HCT116 (cell line): ENCODE measurements around the gene PRKCA. TPM values are rescaled to one million over a fixed set of nuclear protein-coding genes. Genes with fewer than 3 reads are reported as not detected.

ENCODE experiments used
- ATAC-seq: fragments of 200-7000 bp; cut with Tn5 transposase; 2 replicates; pipeline ENCODE4 v1.9.1; 2020; ENCODE audit warnings: mild to moderate bottlenecking, moderate library complexity
- BruUV-seq: library from RNA; stranded (reverse); fragments of 400-500 nt; replicated peaks from 2 replicates; lab custom pipeline; 2021; lab: Mats Ljungman, UMichigan
- CTCF ChIA-PET: fragments of 300-600 bp; sonication (Branson Sonifier 250); formaldehyde crosslinking; loops from one replicate; lab custom pipeline; 2021; ENCODE audit warnings: antibody characterized with exemption; lab: Charles Lee
- POLR2A ChIA-PET: fragments of 300-600, 350-600 bp; sonication (Branson Sonifier 250); formaldehyde crosslinking; loops from one replicate; lab custom pipeline; 2021; ENCODE audit warnings: antibody characterized with exemption; lab: Charles Lee
- RAD21 ChIA-PET, 2 experiments: fragments of 300-600 bp; sonication (Branson Sonifier 250); formaldehyde crosslinking; loops; one replicate each; lab custom pipeline; 2023; ENCODE audit warnings: low total read pairs in 2 of 2; ENCODE audit not compliant: uncharacterized antibody in 2 of 2, unreplicated experiment in 2 of 2, low non-redundant PET in 1 of 2; lab: Charles Lee
- DNase-seq: peaks from one replicate; pipeline ENCODE4 v3.0.0-alpha.2; 2010; ENCODE audit warnings: low read depth, low spot score
- H2AFZ ChIP-seq: fragments of 200-600 bp; shearing (Covaris generic), sonication (generic); 2 replicates; pipeline ENCODE4 v1.6.1; 2017; ENCODE audit warnings: low read depth, mixed run types, mixed read lengths, antibody characterized with exemption, low read length; ENCODE audit not compliant: poor library complexity, severe bottlenecking
- H3K27ac ChIP-seq: 2 replicates; pipeline ENCODE4 v1.5.1; 2012; ENCODE audit warnings: low read depth, low read length
- H3K27me3 ChIP-seq: fragments of 200-600 bp; sonication (generic); 2 replicates; pipeline ENCODE4 v1.6.1; 2016; ENCODE audit warnings: mixed run types, low read length, mixed read lengths; ENCODE audit not compliant: insufficient read depth
- H3K36me3 ChIP-seq, 2 experiments: fragments of 200-500 bp in 1 of 2; fragments of 200-600 bp in 1 of 2; sonication (Bioruptor generic) in 1 of 2; sonication (generic) in 1 of 2; 2 replicates each; pipeline versions ENCODE4 v1.5.1 to v1.6.1; 2014 to 2016; ENCODE audit warnings: low read length in 2 of 2, inconsistent platforms in 1 of 2, mixed read lengths in 1 of 2, mixed run types in 1 of 2; ENCODE audit not compliant: insufficient read depth in 2 of 2, control insufficient read depth in 1 of 2
- H3K4me1 ChIP-seq, 2 experiments: fragments of 200-600 bp in 1 of 2; sonication (generic) in 1 of 2; 2 replicates each; pipeline versions ENCODE4 v1.5.1 to v1.6.1; 2012 to 2017; ENCODE audit warnings: low read length in 2 of 2, inconsistent platforms in 1 of 2, mild to moderate bottlenecking in 1 of 2, mixed read lengths in 1 of 2, mixed run types in 1 of 2, moderate library complexity in 1 of 2; ENCODE audit not compliant: insufficient read depth in 2 of 2, control insufficient read depth in 1 of 2
- H3K4me2 ChIP-seq: fragments of 200-600 bp; sonication (generic); 2 replicates; pipeline ENCODE4 v1.6.1; 2017; ENCODE audit warnings: mixed run types, low read length, mixed read lengths
- H3K4me3 ChIP-seq, 2 experiments: fragments of 200-600 bp in 1 of 2; sonication (generic) in 1 of 2; replicated peaks in 1 of 2; 2 replicates each; pipeline ENCODE4 v1.5.1; 2011 to 2016; ENCODE audit warnings: low read length in 2 of 2, control low read depth in 1 of 2, low read depth in 1 of 2, mild to moderate bottlenecking in 1 of 2, mixed read lengths in 1 of 2, mixed run types in 1 of 2
- H3K79me2 ChIP-seq: fragments of 200-600 bp; sonication (generic); 2 replicates; pipeline ENCODE4 v1.6.1; 2017; ENCODE audit warnings: mild to moderate bottlenecking, mixed run types, low read length, moderate library complexity, mixed read lengths; ENCODE audit not compliant: insufficient read depth
- H3K9ac ChIP-seq: fragments of 200-600 bp; sonication (generic); 2 replicates; pipeline ENCODE4 v1.6.1; 2016; ENCODE audit warnings: low read length, mixed read lengths
- H3K9me2 ChIP-seq: fragments of 200-600 bp; sonication (generic), shearing (Covaris generic); 2 replicates; pipeline ENCODE4 v1.6.1; 2017; ENCODE audit warnings: mixed run types, mild to moderate bottlenecking, moderate library complexity; ENCODE audit not compliant: insufficient read depth
- H3K9me3 ChIP-seq, 2 experiments: fragments of 200-500 bp in 1 of 2; fragments of 200-600 bp in 1 of 2; sonication (Bioruptor generic) in 1 of 2; sonication (generic) in 1 of 2; 2 replicates each; pipeline ENCODE4 v1.6.1; 2014 to 2017; ENCODE audit warnings: low read length in 2 of 2, mixed read lengths in 2 of 2, inconsistent platforms in 1 of 2, low read depth in 1 of 2, mild to moderate bottlenecking in 1 of 2, mixed run types in 1 of 2, moderate library complexity in 1 of 2; ENCODE audit not compliant: control insufficient read depth in 1 of 2, insufficient read depth in 1 of 2
- H4K20me1 ChIP-seq: fragments of 200-600 bp; sonication (generic), shearing (Covaris generic); 2 replicates; pipeline ENCODE4 v1.6.1; 2017; ENCODE audit warnings: mixed run types, mild to moderate bottlenecking, moderate library complexity; ENCODE audit not compliant: insufficient read depth
- CBX3 ChIP-seq: IDR thresholded peaks from 2 replicates; pipeline ENCODE4 v1.6.1; 2012; ENCODE audit warnings: low read depth
- CEBPB ChIP-seq: IDR thresholded peaks from 2 replicates; pipeline ENCODE4 v1.6.1; 2012; ENCODE audit warnings: low read depth
- CTCF ChIP-seq, 3 experiments: fragments of 200-600 bp in 1 of 3; sonication (generic) in 1 of 3; IDR thresholded peaks in 2 of 3; conservative IDR thresholded peaks in 1 of 3; 2 replicates each; pipeline ENCODE4 v1.5.1; 2012 to 2017; ENCODE audit warnings: low read depth in 2 of 3, low read length in 2 of 3, antibody characterized with exemption in 1 of 3, borderline replicate concordance in 1 of 3, control low read depth in 1 of 3, mild to moderate bottlenecking in 1 of 3, mixed read lengths in 1 of 3, mixed run types in 1 of 3, moderate library complexity in 1 of 3; ENCODE audit not compliant: insufficient read depth in 1 of 3
- EGR1 ChIP-seq: IDR thresholded peaks from 2 replicates; pipeline ENCODE4 v1.6.1; 2012; ENCODE audit warnings: low read depth
- EZH2 ChIP-seq: fragments of 200-600 bp; sonication (generic); IDR thresholded peaks from 2 replicates; pipeline ENCODE4 v1.6.1; 2017; ENCODE audit warnings: antibody characterized with exemption, mixed run types
- EZH2phosphoT487 ChIP-seq: fragments of 200-600 bp; IDR thresholded peaks from 2 replicates; pipeline ENCODE4 v1.6.1; 2018; ENCODE audit warnings: antibody characterized with exemption, borderline replicate concordance
- FOSL1 ChIP-seq: IDR thresholded peaks from 2 replicates; pipeline ENCODE4 v1.6.1; 2012; ENCODE audit warnings: low read depth
- MAX ChIP-seq: IDR thresholded peaks from 2 replicates; pipeline ENCODE4 v1.6.1; 2012
- POLR2A ChIP-seq: IDR thresholded peaks from 2 replicates; pipeline ENCODE4 v1.7.0; 2011; ENCODE audit warnings: borderline replicate concordance; ENCODE audit not compliant: insufficient read depth, insufficient read length; ENCODE audit errors: extremely low read depth
- POLR2AphosphoS5 ChIP-seq: IDR thresholded peaks from 2 replicates; pipeline ENCODE4 v1.6.1; 2011; ENCODE audit warnings: mild to moderate bottlenecking, low read depth, low read length, moderate library complexity
- RAD21 ChIP-seq: IDR thresholded peaks from 2 replicates; pipeline ENCODE4 v1.6.1; 2012; ENCODE audit warnings: low read depth, mild to moderate bottlenecking
- REST ChIP-seq: IDR thresholded peaks from 2 replicates; pipeline ENCODE4 v1.6.1; 2012; ENCODE audit warnings: low read depth
- SIN3A ChIP-seq: IDR thresholded peaks from 2 replicates; pipeline ENCODE4 v1.6.1; 2012; ENCODE audit warnings: low read depth
- SRF ChIP-seq: IDR thresholded peaks from 2 replicates; pipeline ENCODE4 v1.6.1; 2012; ENCODE audit warnings: low read depth
- TCF7L2 ChIP-seq: IDR thresholded peaks from 2 replicates; pipeline ENCODE4 v1.7.0; 2011; ENCODE audit warnings: borderline replicate concordance, inconsistent platforms; ENCODE audit not compliant: insufficient read depth, insufficient read length; ENCODE audit errors: extremely low read depth
- ZBTB33 ChIP-seq: IDR thresholded peaks from 2 replicates; pipeline ENCODE4 v1.6.1; 2011; ENCODE audit warnings: mild to moderate bottlenecking, low read length, moderate library complexity; ENCODE audit not compliant: insufficient replicate concordance; ENCODE audit errors: extremely low read depth
- ZNF274 ChIP-seq: fragments of 200-500 bp; sonication (Bioruptor generic); IDR thresholded peaks from 2 replicates; pipeline ENCODE4 v1.6.1; 2014; ENCODE audit warnings: mild to moderate bottlenecking, low read depth, low read length, inconsistent platforms
- intact Hi-C: fragments of 100-400 bp; cut with micrococcal nuclease; formaldehyde crosslinking; loops from 2 replicates; pipeline ENCODE4 v1.10.0; 2022
- total RNA-seq: library from RNA; stranded (reverse); gene quantifications from one replicate; pipeline ENCODE4 v1.2.1, GENCODE V29; 2021; ENCODE audit not compliant: unreplicated experiment

PRKCA gene
- total RNA-seq, 1 experiment from 2014 or later: 18.8 TPM

GRCh38 chr17:66487121-66487520 lies 184.7 kb downstream of the PRKCA start:
- no peak overlapping the region for H3K4me3 ChIP-seq

More at GRCh38 chr17:66487121-66487520, 184.7 kb downstream of the PRKCA start:
- ChIA-PET POLR2A (no interaction called here), CTCF (no interaction called here), RAD21 (no interaction called here)
- BruUV-seq: no TSS peak
- H3K27ac ChIP-seq: no peak overlapping the region
- H3K9me2 ChIP-seq: no peaks in the 10 kb centered on the region
- no peak overlapping the region for H3K9ac ChIP-seq
- peaks cover 0 to 2% of the 10 kb centered on the region in 2 experiments; a peak in 1 of 4 replicates for H3K4me1 ChIP-seq
- H3K36me3 ChIP-seq: no peaks in the 10 kb centered on the region
- TF ChIP-seq MAX (no peak), FOSL1 (no peak), ZNF274 (no peak), EZH2phosphoT487 (no peak), TCF7L2 (no peak), EGR1 (no peak), SIN3A (no peak), POLR2A (no peak), CBX3 (no peak), RAD21 (no peak), ZBTB33 (no peak), CEBPB (no peak), POLR2AphosphoS5 (no peak), REST (no peak), EZH2 (no peak), CTCF (IDR thresholded peaks at IDR 0.05 in 2 of 3, conservative IDR thresholded peaks at IDR 0.05 in 1 of 3; ENCODE audit: borderline replicate concordance in 1 of 3, insufficient read depth in 1 of 3, low read depth in 2 of 3, low read length in 2 of 3) (no peak), SRF (no peak)
- H3K9me3 ChIP-seq: no peaks in the 10 kb centered on the region
- H4K20me1 ChIP-seq: no peaks in the 10 kb centered on the region
- DNase-seq: no peak
- no peak for ATAC-seq
- H3K27me3 ChIP-seq: no peaks in the 10 kb centered on the region; the same call in 1 of the 2 replicates
- intact Hi-C loops: no loop called here
- H3K79me2 ChIP-seq: no peaks in the 10 kb centered on the region
- H3K4me2 ChIP-seq: no peak overlapping the region
- no peak overlapping the region for H2AFZ ChIP-seq
